Keratinocyte (primary cell): ENCODE results near the gene SPG7.

Experiments
- EZH2 ChIP-seq: IDR thresholded peaks from one replicate; pipeline ENCODE4 v1.6.1; 2012; ENCODE audit warnings: inconsistent platforms, mild to moderate bottlenecking, low read length, moderate library complexity
- TF ChIP-seq, protein P1 (sequence below), 3 experiments: IDR thresholded peaks in 1 of 3; conservative IDR thresholded peaks in 1 of 3; optimal IDR thresholded peaks in 1 of 3; 2 replicates in 2 of 3; 3 replicates in 1 of 3; pipeline versions ENCODE3 to v1.5.1; 2011; ENCODE audit warnings: low read length in 3 of 3, mild to moderate bottlenecking in 3 of 3, moderate library complexity in 2 of 3, control low read depth in 1 of 3, inconsistent platforms in 1 of 3; ENCODE audit not compliant: insufficient read depth in 2 of 3; ENCODE audit errors: extremely low read depth in 1 of 3

- TF ChIP-seq, protein P1, sequence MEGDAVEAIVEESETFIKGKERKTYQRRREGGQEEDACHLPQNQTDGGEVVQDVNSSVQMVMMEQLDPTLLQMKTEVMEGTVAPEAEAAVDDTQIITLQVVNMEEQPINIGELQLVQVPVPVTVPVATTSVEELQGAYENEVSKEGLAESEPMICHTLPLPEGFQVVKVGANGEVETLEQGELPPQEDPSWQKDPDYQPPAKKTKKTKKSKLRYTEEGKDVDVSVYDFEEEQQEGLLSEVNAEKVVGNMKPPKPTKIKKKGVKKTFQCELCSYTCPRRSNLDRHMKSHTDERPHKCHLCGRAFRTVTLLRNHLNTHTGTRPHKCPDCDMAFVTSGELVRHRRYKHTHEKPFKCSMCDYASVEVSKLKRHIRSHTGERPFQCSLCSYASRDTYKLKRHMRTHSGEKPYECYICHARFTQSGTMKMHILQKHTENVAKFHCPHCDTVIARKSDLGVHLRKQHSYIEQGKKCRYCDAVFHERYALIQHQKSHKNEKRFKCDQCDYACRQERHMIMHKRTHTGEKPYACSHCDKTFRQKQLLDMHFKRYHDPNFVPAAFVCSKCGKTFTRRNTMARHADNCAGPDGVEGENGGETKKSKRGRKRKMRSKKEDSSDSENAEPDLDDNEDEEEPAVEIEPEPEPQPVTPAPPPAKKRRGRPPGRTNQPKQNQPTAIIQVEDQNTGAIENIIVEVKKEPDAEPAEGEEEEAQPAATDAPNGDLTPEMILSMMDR (optimal IDR thresholded peaks at IDR 0.05 in 1 of 3, IDR thresholded peaks at IDR 0.05 in 1 of 3, conservative IDR thresholded peaks at IDR 0.05 in 1 of 3; ENCODE audit: extremely low read depth in 1 of 3, insufficient read depth in 2 of 3, low read length in 3 of 3): no peak
- TF ChIP-seq EZH2: no peak
These were observed 26.7 kb upstream of the SPG7 start for GRCh38 chr16:89481356-89481955.
